GM12872 (cell line): ENCODE measurements around the gene ITM2B.

Experiments used
- TF ChIP-seq, protein P1 (sequence below): IDR thresholded peaks from 3 replicates; pipeline ENCODE4 v1.5.1; 2011; ENCODE audit warnings: low read depth, mild to moderate bottlenecking, low read length, moderate library complexity; ENCODE audit not compliant: insufficient read depth

Gene ITM2B

DNA sequence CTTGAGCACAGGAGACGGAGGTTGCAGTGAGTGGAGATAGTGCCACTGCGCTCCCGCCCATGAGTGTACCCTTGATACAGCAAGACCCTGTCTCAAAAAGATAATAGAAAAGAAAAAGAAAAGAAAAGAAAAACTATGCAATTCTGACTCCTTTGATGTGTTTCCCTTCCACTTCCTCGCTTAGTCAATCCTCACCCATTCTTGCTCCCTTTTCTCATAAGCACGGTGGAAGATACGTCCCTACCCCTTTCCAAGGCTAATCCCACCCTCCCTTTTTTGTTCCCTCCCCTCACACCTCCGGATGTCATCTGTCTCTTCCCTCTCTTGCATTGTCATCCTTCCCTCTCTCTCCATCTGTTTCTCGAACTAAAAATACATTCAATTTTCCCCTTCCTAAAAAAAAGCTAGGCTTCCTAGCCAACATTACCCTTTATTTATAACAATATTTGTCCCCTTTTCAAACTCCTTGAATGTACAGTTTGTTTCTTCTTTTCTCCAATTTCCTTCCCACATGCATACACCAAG is 40.5 kb upstream of the ITM2B start:
- TF ChIP-seq, protein P1, sequence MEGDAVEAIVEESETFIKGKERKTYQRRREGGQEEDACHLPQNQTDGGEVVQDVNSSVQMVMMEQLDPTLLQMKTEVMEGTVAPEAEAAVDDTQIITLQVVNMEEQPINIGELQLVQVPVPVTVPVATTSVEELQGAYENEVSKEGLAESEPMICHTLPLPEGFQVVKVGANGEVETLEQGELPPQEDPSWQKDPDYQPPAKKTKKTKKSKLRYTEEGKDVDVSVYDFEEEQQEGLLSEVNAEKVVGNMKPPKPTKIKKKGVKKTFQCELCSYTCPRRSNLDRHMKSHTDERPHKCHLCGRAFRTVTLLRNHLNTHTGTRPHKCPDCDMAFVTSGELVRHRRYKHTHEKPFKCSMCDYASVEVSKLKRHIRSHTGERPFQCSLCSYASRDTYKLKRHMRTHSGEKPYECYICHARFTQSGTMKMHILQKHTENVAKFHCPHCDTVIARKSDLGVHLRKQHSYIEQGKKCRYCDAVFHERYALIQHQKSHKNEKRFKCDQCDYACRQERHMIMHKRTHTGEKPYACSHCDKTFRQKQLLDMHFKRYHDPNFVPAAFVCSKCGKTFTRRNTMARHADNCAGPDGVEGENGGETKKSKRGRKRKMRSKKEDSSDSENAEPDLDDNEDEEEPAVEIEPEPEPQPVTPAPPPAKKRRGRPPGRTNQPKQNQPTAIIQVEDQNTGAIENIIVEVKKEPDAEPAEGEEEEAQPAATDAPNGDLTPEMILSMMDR: no peak

GRCh38 chr13:48194379-48194754 is 38.6 kb upstream of the ITM2B start:
- TF ChIP-seq, protein P1: no peak

GRCh38 chr13:48199404-48199946 is 33.5 kb upstream of the ITM2B start:
- TF ChIP-seq, protein P1: no peak

DNA sequence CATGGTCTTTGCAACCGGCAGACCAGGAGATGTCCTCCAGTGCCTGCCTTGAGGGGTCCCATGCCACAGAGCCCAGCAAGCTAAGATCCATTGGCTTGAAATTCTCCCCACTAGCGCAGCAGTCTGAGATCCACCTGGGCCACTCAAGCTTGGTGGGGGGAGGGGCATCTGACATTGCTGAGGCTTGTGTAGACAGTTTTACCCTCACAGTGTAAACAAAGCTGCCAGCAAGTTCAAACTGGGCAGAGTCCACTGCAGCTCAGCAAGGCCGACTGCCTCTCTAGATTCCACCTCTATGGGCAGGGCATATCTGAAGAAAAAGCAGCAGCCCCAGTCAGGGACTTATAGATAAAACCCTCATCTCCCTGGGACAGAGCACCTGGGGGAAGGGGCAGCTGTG is 32.0 kb upstream of the ITM2B start:
- TF ChIP-seq, protein P1: no peak

GRCh38 chr13:48210178-48210577 is 22.8 kb upstream of the ITM2B start:
- TF ChIP-seq, protein P1: no peak

DNA sequence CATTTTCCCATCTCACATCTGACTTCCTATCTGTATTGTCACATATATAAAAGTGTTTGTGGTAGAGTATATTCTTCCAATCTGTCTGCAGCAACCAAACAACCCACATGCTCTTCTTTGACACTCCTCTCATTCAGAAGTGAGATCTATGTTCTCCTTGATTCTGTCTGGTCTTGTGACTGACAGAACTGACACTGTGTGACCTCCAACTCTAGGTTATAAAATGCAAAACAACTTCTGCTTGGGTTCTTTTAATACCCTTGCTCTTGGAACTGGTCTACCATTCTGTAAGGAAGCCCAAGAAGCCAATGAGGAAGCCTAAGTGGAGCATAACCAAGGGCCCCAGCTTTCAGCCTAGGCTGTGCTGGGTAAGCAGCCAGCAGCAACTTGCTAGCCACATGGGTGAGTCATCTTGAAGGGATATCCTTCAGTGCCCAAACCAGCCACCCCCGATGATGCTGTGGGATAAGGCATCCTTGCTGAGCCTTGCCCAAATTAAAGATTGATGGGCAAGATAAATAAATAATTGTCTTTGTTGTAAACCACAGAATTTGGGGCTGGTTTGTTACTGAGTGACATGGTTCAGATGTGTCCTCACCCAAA is 18.4 kb upstream of the ITM2B start:
- TF ChIP-seq, protein P1: no peak

GRCh38 chr13:48216204-48216711 is 16.7 kb upstream of the ITM2B start:
- TF ChIP-seq, protein P1: no peak
